Activated CD4-positive, alpha-beta T cell treated with anti-CD3 and anti-CD28 coated beads, Interleukin-2, amount 10 ng/mL, durations not matched to agents 7 days and 5 days (primary cell): Measurements from ENCODE around the gene NIT1. TPM values are rescaled to one million over a fixed set of nuclear protein-coding genes. Genes with fewer than 3 reads are reported as not detected.
"Not testable (repeated sequence)": the region's sequence is repeated elsewhere in the genome, so short reads cannot be mapped to it uniquely, and the experiment has no call there.

Source experiments
- CTCF ChIA-PET: fragments of 350-600 bp; sonication (Branson Sonifier 250); formaldehyde crosslinking; loops from one replicate; lab custom pipeline; 2021; ENCODE audit warnings: antibody characterized with exemption; lab: Charles Lee
- POLR2A ChIA-PET: fragments of 350-600 bp; sonication (Branson Sonifier 250); formaldehyde crosslinking; loops from one replicate; lab custom pipeline; 2021; ENCODE audit warnings: antibody characterized with exemption; lab: Charles Lee
- DNase-seq: peaks from one replicate; pipeline ENCODE4 v3.0.0-alpha.2; 2020
- H3K27ac Mint-ChIP-seq: one replicate; pipeline ENCODE4 v1.8.0; 2021; ENCODE audit warnings: mild to moderate bottlenecking, moderate library complexity, mixed read lengths
- H3K27me3 Mint-ChIP-seq: one replicate; pipeline ENCODE4 v1.8.0; 2021; ENCODE audit warnings: mixed read lengths
- H3K36me3 Mint-ChIP-seq: one replicate; pipeline ENCODE4 v1.8.0; 2021; ENCODE audit warnings: low read depth, mixed read lengths
- H3K4me1 Mint-ChIP-seq: one replicate; pipeline ENCODE4 v1.8.0; 2021; ENCODE audit warnings: mixed read lengths
- H3K4me3 Mint-ChIP-seq: one replicate; pipeline ENCODE4 v1.8.0; 2021; ENCODE audit warnings: mild to moderate bottlenecking, moderate library complexity, mixed read lengths
- H3K9me3 Mint-ChIP-seq: one replicate; pipeline ENCODE4 v1.8.0; 2021; ENCODE audit warnings: mixed read lengths
- total RNA-seq, 2 experiments: library from RNA; stranded (reverse); gene quantifications; one replicate each; pipeline ENCODE4 v1.2.3, GENCODE V29; 2021

Gene NIT1
- total RNA-seq, 2 experiments from 2014 or later: 37.7 to 39.0 TPM

DNA sequence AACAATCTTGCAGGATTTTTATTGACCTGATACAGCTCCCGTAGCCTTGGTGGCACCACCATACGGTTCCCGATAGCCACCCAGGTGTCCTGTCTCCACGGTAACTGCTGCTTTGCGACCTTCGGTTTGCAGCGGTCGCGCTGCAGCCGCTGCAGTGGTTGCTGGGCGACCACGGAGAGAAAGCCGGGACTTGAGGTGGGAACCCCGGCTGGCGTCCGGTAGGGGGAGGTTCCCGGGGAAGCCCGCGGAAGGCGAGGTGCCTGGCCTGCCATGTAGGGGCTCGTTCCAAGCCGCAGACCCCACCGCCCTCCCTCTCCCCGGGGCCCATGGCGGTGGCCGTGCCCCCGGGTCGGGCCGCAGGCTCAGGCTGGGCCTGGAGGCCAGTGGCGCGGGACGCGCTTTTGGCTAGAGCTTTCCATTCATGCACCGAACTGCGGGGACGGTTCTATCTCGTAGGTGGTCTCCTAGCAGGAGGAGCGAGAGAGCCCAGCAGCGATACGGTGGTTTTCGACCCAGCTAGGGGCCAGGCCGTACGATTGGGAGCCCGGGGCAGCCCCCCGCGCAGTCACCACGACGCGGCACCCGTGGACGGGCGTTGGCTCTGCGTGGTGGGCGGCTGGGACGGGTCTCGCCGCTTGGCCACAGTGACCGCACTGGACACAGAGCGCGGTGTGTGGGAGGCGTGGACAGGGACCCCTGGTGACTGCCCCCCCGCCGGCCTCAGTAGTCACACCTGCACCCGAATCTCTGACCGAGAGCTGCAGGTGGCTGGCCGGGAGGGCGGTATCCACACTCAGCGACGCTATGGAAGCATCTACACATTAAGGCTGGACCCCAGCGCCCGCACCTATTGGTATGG, 19.5 kb upstream of the NIT1 start, which contains the start of gene KLHDC9:
Gene KLHDC9 (plus strand): TSS at position 152 of the 859 bp plus-strand sequence. CDS start 175 bp downstream, at position 327.
- POLR2A ChIA-PET: interaction anchor here (0.6 kb wide), 1 partner anchor 32 kb away, joined by 4 read pairs; no protein-coding TSS in a partner anchor
- no peaks in the 10 kb centered on the region for H3K9me3 Mint-ChIP-seq
- no peaks in the 10 kb centered on the region for H3K27me3 Mint-ChIP-seq
- peak within 1 kb of the TSS; percentile 84 for H3K27ac Mint-ChIP-seq
- peak within 1 kb of the TSS; percentile 74 for H3K4me3 Mint-ChIP-seq
- DNase-seq: peak; percentile 73
- H3K36me3 Mint-ChIP-seq: peaks cover 20% of the 10 kb centered on the region
- CTCF ChIA-PET: interaction anchor here (0.6 to 9.9 kb wide), 36 partner anchors 8 to 878 kb away, joined by 3 to 185 read pairs (median 4); partner anchors contain the start of genes ARHGAP30, DEDD, ITLN2 and NECTIN4
- peaks cover 23% of the 10 kb centered on the region for H3K4me1 Mint-ChIP-seq

GRCh38 chr1:161099090-161099802, 18.7 kb upstream of the NIT1 start:
- Mint-ChIP-seq H3K9me3 (no peaks in the 10 kb centered on the region), H3K4me1 (peaks cover 20% of the 10 kb centered on the region), H3K27me3 (no peaks in the 10 kb centered on the region), H3K36me3 (peaks cover 20% of the 10 kb centered on the region), H3K4me3 (peak overlapping the region; percentile 63), H3K27ac (no peak overlapping the region)
- DNase-seq: no peak
- ChIA-PET CTCF (interaction anchor here (0.6 to 9.9 kb wide), 16 partner anchors 13 to 111 kb away, joined by 3 to 185 read pairs (median 4); partner anchors contain the start of genes ARHGAP30, NECTIN4, NIT1 and PFDN2), POLR2A (no interaction called here)

DNA sequence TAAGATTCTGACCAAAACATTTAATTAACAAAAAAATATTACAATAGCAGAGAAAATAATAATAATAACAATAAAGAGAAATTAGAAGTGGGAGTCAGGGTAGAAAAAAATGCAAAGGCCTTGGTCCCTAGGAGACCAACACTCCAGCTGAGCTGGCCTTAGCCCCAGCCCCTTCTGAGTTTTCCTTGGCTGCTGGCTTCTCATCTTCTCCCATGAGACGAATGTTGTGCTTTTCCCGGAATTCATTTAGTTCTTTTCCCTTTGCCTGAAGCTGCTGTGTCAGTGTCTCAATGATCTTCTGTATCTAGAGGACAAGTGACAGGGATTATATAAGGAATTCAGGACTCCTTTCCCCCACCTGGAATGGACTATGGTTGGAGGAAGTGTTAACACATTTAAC, 17.3 kb upstream of the NIT1 start:
- H3K27ac Mint-ChIP-seq: no peak overlapping the region
- H3K9me3 Mint-ChIP-seq: no peaks in the 10 kb centered on the region
- H3K4me1 Mint-ChIP-seq: peaks cover 21% of the 10 kb centered on the region
- H3K36me3 Mint-ChIP-seq: peaks cover 22% of the 10 kb centered on the region
- no peaks in the 10 kb centered on the region for H3K27me3 Mint-ChIP-seq
- CTCF ChIA-PET: interaction anchor here (1.0 to 9.9 kb wide), 4 partner anchors 28 to 381 kb away, joined by 3 to 185 read pairs (median 3); partner anchors contain the start of genes ARHGAP30 and TSTD1
- POLR2A ChIA-PET: no interaction called here
- H3K4me3 Mint-ChIP-seq: no peak overlapping the region
- DNase-seq: no peak

GRCh38 chr1:161106431-161106830, 11.5 kb upstream of the NIT1 start:
- DNase-seq: no peak
- Mint-ChIP-seq H3K27ac (no peak overlapping the region), H3K27me3 (no peaks in the 10 kb centered on the region), H3K36me3 (peaks cover 20% of the 10 kb centered on the region), H3K4me3 (no peak overlapping the region), H3K4me1 (peaks cover 15% of the 10 kb centered on the region), H3K9me3 (no peaks in the 10 kb centered on the region)
- ChIA-PET POLR2A (no interaction called here), CTCF (interaction anchor here (1.3 to 3.1 kb wide), 3 partner anchors 9 to 12 kb away, joined by 3 to 11 read pairs (median 7); partner anchors contain the start of genes KLHDC9, NIT1 and PFDN2)

DNA sequence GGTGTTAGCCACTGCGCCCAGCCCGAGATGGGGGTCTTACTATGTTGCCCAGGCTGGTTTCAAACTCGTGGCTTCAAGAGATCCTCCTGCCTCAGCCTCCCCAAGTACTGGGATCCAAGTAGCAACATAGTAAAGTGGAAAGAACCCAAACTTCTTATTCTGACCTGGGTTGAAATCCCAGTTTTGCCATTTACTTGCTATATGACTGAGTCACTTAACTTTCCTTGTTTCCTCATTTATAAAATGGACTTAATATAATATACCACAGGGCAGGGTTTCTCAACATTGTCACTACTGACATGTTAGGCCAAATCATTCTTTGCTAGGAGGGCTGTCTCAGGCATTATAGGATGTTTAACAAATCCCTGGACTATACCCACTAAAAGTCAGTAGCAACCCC, 6.8 kb upstream of the NIT1 start:
- H3K4me3 Mint-ChIP-seq: no peak overlapping the region
- ChIA-PET CTCF (no interaction called here), POLR2A (no interaction called here)
- peaks cover 49% of the 10 kb centered on the region for H3K4me1 Mint-ChIP-seq
- H3K9me3 Mint-ChIP-seq: no peaks in the 10 kb centered on the region
- H3K36me3 Mint-ChIP-seq: peaks cover 23% of the 10 kb centered on the region
- no peak for DNase-seq
- H3K27me3 Mint-ChIP-seq: no peaks in the 10 kb centered on the region
- no peak overlapping the region for H3K27ac Mint-ChIP-seq

GRCh38 chr1:161111527-161111926, 6.4 kb upstream of the NIT1 start:
- Mint-ChIP-seq H3K36me3 (peaks cover 20% of the 10 kb centered on the region), H3K4me1 (peaks cover 50% of the 10 kb centered on the region), H3K27me3 (no peaks in the 10 kb centered on the region), H3K4me3 (no peak overlapping the region), H3K9me3 (no peaks in the 10 kb centered on the region), H3K27ac (no peak overlapping the region)
- ChIA-PET POLR2A (no interaction called here), CTCF (interaction anchor here (1.0 to 4.0 kb wide), 2 partner anchors 14 to 40 kb away, joined by 3 to 23 read pairs; partner anchors contain the start of gene KLHDC9)
- no peak for DNase-seq

DNA sequence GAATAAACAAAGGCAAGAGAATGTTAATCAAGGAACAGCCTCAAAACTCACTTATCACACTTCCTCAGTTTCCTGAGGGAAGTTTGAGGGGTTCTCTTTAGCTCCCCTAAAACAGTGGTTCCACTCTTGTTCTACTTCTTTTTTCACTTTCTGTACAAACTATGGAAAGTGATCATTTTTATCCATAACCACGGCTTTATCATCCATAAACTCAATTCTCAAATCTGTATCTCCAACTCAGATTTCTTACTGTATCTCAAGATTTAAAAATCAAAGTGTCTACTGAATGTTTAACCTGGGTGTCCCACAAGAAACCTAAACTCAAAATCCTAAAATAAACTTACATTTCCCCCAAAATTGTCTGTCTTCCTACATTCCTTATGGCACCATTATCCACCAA, 4.0 kb upstream of the NIT1 start:
- Mint-ChIP-seq H3K27ac (no peak overlapping the region), H3K4me1 (peaks cover 62% of the 10 kb centered on the region)

DNA sequence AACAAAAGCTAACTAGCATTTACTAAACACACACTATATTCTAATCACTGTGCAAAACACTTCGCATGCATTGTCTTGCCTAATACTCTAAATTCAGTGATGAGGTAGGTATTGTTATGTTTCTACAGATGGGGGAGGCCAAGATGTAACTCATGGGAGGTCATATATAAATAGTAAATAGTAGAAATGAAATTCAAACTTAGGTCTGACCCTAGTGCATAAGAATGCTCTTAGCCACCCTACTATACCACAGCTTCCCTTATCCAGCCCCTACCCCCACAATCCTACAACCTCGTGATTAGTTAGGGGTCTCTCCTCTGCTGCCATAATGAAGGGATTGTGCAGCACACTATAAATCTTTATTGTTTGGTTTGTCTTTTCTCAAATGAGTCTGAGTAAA, 3.3 kb upstream of the NIT1 start:
- H3K27me3 Mint-ChIP-seq: no peaks in the 10 kb centered on the region
- POLR2A ChIA-PET: no interaction called here

More for the DNA sequence above, 4.0 kb upstream of the NIT1 start:
- ChIA-PET POLR2A (no interaction called here), CTCF (interaction anchor here (1.3 to 4.0 kb wide), 3 partner anchors 16 to 59 kb away, joined by 4 to 23 read pairs (median 5); partner anchors contain the start of genes DEDD and KLHDC9)
- DNase-seq: no peak
- no peak overlapping the region for H3K4me3 Mint-ChIP-seq
- H3K36me3 Mint-ChIP-seq: peaks cover 22% of the 10 kb centered on the region
- H3K9me3 Mint-ChIP-seq: no peaks in the 10 kb centered on the region
- no peaks in the 10 kb centered on the region for H3K27me3 Mint-ChIP-seq

DNA sequence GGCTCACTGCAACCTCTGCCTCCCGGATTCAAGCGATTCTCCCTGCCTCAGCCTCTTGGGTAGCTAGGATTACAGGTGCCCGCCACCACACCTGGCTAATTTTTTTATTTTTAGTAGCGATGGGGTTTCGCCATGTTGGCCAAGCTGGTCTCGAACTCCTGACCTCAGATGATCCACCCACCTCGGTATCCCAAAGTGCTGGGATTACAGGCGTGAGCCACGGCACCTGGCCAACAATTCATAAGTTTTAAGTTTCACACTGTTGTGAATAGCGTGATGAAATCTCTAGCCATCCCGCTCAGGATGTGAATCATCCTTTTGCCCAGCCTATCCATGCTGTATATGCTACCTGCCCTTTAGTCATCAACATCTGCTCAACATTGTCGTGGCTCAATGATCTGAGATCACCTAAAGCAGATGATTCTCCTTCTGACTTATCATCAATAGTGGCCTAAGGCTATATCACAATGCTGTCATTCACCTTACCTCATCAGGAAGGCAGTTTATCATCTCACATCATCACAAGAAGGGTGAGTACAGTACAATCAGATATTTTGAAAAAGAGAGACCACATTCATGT, 2.7 kb upstream of the NIT1 start:
- no peaks in the 10 kb centered on the region for H3K9me3 Mint-ChIP-seq
- H3K4me1 Mint-ChIP-seq: peaks cover 73% of the 10 kb centered on the region
- POLR2A ChIA-PET: no interaction called here
- H3K36me3 Mint-ChIP-seq: peaks cover 29% of the 10 kb centered on the region
- no peaks in the 10 kb centered on the region for H3K27me3 Mint-ChIP-seq
- peak overlapping the region; percentile 13 for H3K4me3 Mint-ChIP-seq
- peak overlapping the region; percentile 20 for H3K27ac Mint-ChIP-seq
- no peak for DNase-seq
- CTCF ChIA-PET: interaction anchor here (0.8 to 4.0 kb wide), 4 partner anchors 14 to 60 kb away, joined by 3 to 23 read pairs (median 4); partner anchors contain the start of gene KLHDC9

More for the DNA sequence above, 3.3 kb upstream of the NIT1 start:
- DNase-seq: no peak
- H3K4me3 Mint-ChIP-seq: no peak overlapping the region
- CTCF ChIA-PET: interaction anchor here (1.3 to 4.0 kb wide), 3 partner anchors 17 to 60 kb away, joined by 4 to 23 read pairs (median 5); partner anchors contain the start of genes DEDD and KLHDC9
- peak overlapping the region; percentile 32 for H3K27ac Mint-ChIP-seq
- H3K36me3 Mint-ChIP-seq: peaks cover 23% of the 10 kb centered on the region
- H3K4me1 Mint-ChIP-seq: peaks cover 66% of the 10 kb centered on the region
- no peaks in the 10 kb centered on the region for H3K9me3 Mint-ChIP-seq

- H3K27me3 Mint-ChIP-seq, H3K9me3 Mint-ChIP-seq, POLR2A ChIA-PET, H3K27ac Mint-ChIP-seq, DNase-seq: not testable (repeated sequence)
- CTCF ChIA-PET: interaction anchor here (0.8 to 2.1 kb wide), 5 partner anchors 9 to 44 kb away, joined by 3 to 11 read pairs (median 4); no protein-coding TSS in a partner anchor
- Mint-ChIP-seq H3K4me3 (peak overlapping the region; percentile 94), H3K36me3 (peaks cover 32% of the 10 kb centered on the region), H3K4me1 (peaks cover 74% of the 10 kb centered on the region)
These were observed 1.9 kb upstream of the NIT1 start for GRCh38 chr1:161115961-161116360.

DNA sequence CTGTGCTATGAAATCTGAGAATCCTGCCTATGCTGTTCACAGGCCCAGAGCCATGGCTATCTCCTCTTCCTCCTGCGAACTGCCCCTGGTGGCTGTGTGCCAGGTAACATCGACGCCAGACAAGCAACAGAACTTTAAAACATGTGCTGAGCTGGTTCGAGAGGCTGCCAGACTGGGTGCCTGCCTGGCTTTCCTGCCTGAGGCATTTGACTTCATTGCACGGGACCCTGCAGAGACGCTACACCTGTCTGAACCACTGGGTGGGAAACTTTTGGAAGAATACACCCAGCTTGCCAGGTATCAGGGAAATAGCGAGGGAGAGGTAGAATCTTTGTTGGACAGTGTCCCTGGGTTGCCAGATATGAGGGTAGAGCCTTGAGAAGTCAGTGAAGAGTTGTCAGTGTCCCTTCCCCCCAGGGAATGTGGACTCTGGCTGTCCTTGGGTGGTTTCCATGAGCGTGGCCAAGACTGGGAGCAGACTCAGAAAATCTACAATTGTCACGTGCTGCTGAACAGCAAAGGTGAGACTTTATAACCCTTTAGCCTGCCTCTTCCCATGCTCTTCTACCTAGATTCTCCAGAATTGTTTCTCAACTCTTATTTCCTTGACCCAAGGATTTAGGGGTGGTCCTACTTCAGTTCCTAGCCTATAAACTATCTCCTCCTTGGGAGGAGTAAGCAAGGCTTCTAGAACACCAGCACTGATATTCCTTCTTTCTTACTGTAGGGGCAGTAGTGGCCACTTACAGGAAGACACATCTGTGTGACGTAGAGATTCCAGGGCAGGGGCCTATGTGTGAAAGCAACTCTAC, 1.4 kb downstream of the NIT1 start:
- H3K27me3 Mint-ChIP-seq: no peaks in the 10 kb centered on the region
- ChIA-PET CTCF (interaction anchor here (0.9 to 3.3 kb wide), 4 partner anchors 9 to 122 kb away, joined by 3 to 25 read pairs (median 4); partner anchors contain the start of gene KLHDC9), POLR2A (no interaction called here)
- peak overlapping the region; percentile 92 for H3K27ac Mint-ChIP-seq
- H3K4me1 Mint-ChIP-seq: peaks cover 57% of the 10 kb centered on the region
- H3K4me3 Mint-ChIP-seq: peak overlapping the region; percentile 94
- peaks cover 46% of the 10 kb centered on the region for H3K36me3 Mint-ChIP-seq
- DNase-seq: peak; percentile 66
- no peaks in the 10 kb centered on the region for H3K9me3 Mint-ChIP-seq
